Activated T-cell treated with anti-CD3 and anti-CD28 coated beads, Interleukin-2, amount 50 U/mL, for 72 hours (primary cell): ENCODE measurements around the gene GALNT2. TPM values are rescaled to one million over a fixed set of nuclear protein-coding genes. Genes with fewer than 3 reads are reported as not detected.

ENCODE experiments used
- ATAC-seq, 2 donors: fragments of 150-1000 bp; cut with Tn5 transposase; replicated peaks in 1 of 2; 2 replicates each; pipeline ENCODE4 v1.10.0; 2021; ENCODE audit warnings: moderate library complexity in 2 of 2, mild to moderate bottlenecking in 1 of 2
- DNase-seq, 2 donors: peaks; one replicate each; pipeline ENCODE4 v3.0.0; 2021 to 2022; ENCODE audit warnings: mixed read lengths in 1 of 2
- H3K27ac Mint-ChIP-seq: one replicate; pipeline ENCODE4 v1.8.0; 2022; ENCODE audit warnings: mild to moderate bottlenecking, moderate library complexity, mixed read lengths
- H3K27me3 Mint-ChIP-seq: one replicate; pipeline ENCODE4 v1.8.0; 2022; ENCODE audit warnings: low read depth, mixed read lengths
- H3K36me3 Mint-ChIP-seq, 2 donors: one replicate each; pipeline ENCODE4 v1.8.0; 2022; ENCODE audit warnings: mixed read lengths in 2 of 2, mild to moderate bottlenecking in 1 of 2; ENCODE audit not compliant: insufficient read depth in 2 of 2
- H3K4me1 Mint-ChIP-seq: one replicate; pipeline ENCODE4 v1.8.0; 2022; ENCODE audit warnings: low read depth, mixed read lengths
- H3K4me3 Mint-ChIP-seq, 2 donors: one replicate each; pipeline ENCODE4 v1.8.0; 2022; ENCODE audit warnings: mild to moderate bottlenecking in 2 of 2, mixed read lengths in 2 of 2, moderate library complexity in 2 of 2
- H3K9me3 Mint-ChIP-seq, 2 donors: one replicate each; pipeline ENCODE4 v1.8.0; 2022; ENCODE audit warnings: mixed read lengths in 2 of 2
- total RNA-seq, 2 donors: library from RNA; stranded (reverse); gene quantifications; one replicate each; pipeline ENCODE4 v1.2.3, GENCODE V29; 2022

Gene GALNT2
- total RNA-seq, 2 donors from 2014 or later: 50.2 to 67.6 TPM

GRCh38 chr1:230037261-230037660, 29.8 kb upstream of the GALNT2 start:
- ATAC-seq (peak; percentile 73 to 91), DNase-seq (no peak)
- Mint-ChIP-seq H3K4me1 (peaks cover 15% of the 10 kb centered on the region), H3K36me3 (peaks cover 4 to 5% of the 10 kb centered on the region in 2 donors), H3K9me3 (peaks cover 4 to 6% of the 10 kb centered on the region in 2 donors), H3K27me3 (peaks cover 18% of the 10 kb centered on the region), H3K27ac (no peak overlapping the region), H3K4me3 (peak overlapping the region; percentile 21 to 28)

DNA sequence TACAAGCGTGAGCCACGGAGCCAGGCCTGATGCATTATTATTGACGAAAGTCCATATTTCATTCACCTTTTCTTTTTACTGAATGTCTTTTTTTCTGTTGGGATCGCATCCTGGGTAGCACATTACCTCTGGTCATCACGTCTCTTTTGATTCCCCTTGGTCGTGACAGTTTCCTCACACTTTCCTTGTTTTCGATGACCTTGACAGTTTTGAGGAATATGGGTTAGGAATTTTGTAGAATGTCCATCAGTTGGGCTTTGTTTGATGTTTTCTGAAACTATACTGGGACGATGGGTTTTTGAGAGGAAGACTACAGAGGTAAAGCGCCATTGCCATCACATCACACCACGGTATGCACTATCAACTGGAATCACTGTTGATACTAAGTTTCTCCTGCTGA, 26.6 kb upstream of the GALNT2 start:
- no peak for DNase-seq
- Mint-ChIP-seq H3K27me3 (peaks cover 32% of the 10 kb centered on the region), H3K36me3 (peaks cover 4 to 5% of the 10 kb centered on the region in 2 donors), H3K4me3 (no peak overlapping the region), H3K4me1 (peaks cover 15% of the 10 kb centered on the region), H3K27ac (no peak overlapping the region), H3K9me3 (peaks cover 2 to 6% of the 10 kb centered on the region in 2 donors)
- ATAC-seq: no peak

DNA sequence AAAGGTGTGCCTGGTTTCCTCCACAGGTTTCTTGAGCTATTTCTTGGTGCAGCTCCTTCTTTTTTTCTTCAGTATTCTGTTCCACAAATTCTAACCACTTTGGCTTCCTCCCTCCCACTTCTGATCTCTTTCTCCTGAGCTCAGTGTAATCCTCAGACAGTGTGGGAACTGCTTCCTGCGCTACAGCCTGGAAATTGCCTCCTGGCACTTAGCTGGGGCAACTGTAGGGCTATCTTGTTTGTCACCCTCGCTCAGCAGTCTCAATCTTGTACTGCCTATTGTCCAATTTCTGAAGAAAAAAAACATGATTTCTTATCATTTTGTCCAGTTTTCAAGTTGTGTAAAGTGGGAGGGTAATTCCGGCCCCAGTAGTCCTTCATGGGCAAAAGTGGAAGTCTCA, 24.0 kb upstream of the GALNT2 start:
- no peak for DNase-seq
- H3K9me3 Mint-ChIP-seq: no peaks in the 10 kb centered on the region
- no peak overlapping the region for H3K27ac Mint-ChIP-seq
- H3K36me3 Mint-ChIP-seq: no peaks in the 10 kb centered on the region
- no peak overlapping the region for H3K4me3 Mint-ChIP-seq
- no peaks in the 10 kb centered on the region for H3K4me1 Mint-ChIP-seq
- no peak for ATAC-seq
- peaks cover 32% of the 10 kb centered on the region for H3K27me3 Mint-ChIP-seq

GRCh38 chr1:230044729-230045128, 22.3 kb upstream of the GALNT2 start:
- no peak overlapping the region for H3K27ac Mint-ChIP-seq
- H3K4me1 Mint-ChIP-seq: no peaks in the 10 kb centered on the region
- no peak for DNase-seq
- no peak for ATAC-seq
- no peaks in the 10 kb centered on the region for H3K36me3 Mint-ChIP-seq
- H3K27me3 Mint-ChIP-seq: peaks cover 31% of the 10 kb centered on the region
- no peak overlapping the region for H3K4me3 Mint-ChIP-seq
- H3K9me3 Mint-ChIP-seq: no peaks in the 10 kb centered on the region

DNA sequence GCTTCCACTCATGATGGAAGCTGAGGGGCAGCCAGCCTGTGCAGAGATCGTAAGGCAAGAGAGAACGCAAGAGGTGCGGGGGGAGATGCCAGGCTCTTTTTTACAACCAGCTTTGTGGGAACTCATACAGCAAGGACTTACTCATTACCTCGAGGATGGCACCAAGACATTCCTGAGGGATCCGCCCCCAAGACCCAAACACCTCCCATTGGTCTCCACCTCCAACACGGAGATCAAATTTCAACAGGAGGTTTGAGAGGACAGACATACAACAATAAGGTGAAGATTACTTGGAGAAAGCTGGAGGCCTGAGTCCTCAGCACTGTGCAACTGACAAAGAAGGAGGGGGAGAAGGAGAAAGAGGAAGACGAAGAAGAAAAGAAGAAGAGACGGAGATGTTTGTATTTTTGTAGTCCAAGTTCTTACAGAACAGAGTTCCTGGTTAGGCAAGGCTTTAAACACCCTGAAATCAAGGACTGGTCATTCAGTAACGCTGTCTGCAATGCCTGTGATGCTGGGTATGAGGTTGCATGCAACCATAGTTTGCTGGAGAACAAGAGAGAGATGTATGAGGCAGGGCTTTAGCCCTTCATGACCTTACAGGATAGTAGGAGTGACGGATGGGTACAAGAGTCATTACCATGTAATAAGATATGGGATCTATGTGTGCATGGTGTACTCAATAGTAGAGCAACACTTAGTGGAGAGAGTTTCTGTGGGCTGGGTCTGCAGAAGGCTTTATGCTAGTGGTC, 19.7 kb upstream of the GALNT2 start:
- Mint-ChIP-seq H3K36me3 (peaks cover 0 to 2% of the 10 kb centered on the region in 2 donors), H3K4me3 (no peak overlapping the region), H3K27ac (no peak overlapping the region), H3K4me1 (peaks cover 6% of the 10 kb centered on the region), H3K27me3 (peaks cover 22% of the 10 kb centered on the region), H3K9me3 (peaks cover 2 to 3% of the 10 kb centered on the region in 2 donors)
- ATAC-seq (peak in 1 of 2 donors; percentile 21), DNase-seq (no peak)

- DNase-seq: no peak
- ATAC-seq: no peak
- peaks cover 0 to 2% of the 10 kb centered on the region in 2 donors for H3K36me3 Mint-ChIP-seq
- no peak overlapping the region for H3K27ac Mint-ChIP-seq
- H3K4me1 Mint-ChIP-seq: peaks cover 6% of the 10 kb centered on the region
- peaks cover 3 to 6% of the 10 kb centered on the region in 2 donors for H3K9me3 Mint-ChIP-seq
- peaks cover 11% of the 10 kb centered on the region for H3K27me3 Mint-ChIP-seq
- H3K4me3 Mint-ChIP-seq: no peak overlapping the region
Observed at GRCh38 chr1:230048322-230048721, 18.7 kb upstream of the GALNT2 start.

- peaks cover 6% of the 10 kb centered on the region for H3K4me1 Mint-ChIP-seq
- peaks cover 3 to 6% of the 10 kb centered on the region in 2 donors for H3K9me3 Mint-ChIP-seq
- H3K4me3 Mint-ChIP-seq: no peak overlapping the region
- no peak for ATAC-seq
- no peak overlapping the region for H3K27ac Mint-ChIP-seq
- peaks cover 0 to 2% of the 10 kb centered on the region in 2 donors for H3K36me3 Mint-ChIP-seq
- peaks cover 7% of the 10 kb centered on the region for H3K27me3 Mint-ChIP-seq
- DNase-seq: no peak
Observed at GRCh38 chr1:230048922-230049321, 18.1 kb upstream of the GALNT2 start.

DNA sequence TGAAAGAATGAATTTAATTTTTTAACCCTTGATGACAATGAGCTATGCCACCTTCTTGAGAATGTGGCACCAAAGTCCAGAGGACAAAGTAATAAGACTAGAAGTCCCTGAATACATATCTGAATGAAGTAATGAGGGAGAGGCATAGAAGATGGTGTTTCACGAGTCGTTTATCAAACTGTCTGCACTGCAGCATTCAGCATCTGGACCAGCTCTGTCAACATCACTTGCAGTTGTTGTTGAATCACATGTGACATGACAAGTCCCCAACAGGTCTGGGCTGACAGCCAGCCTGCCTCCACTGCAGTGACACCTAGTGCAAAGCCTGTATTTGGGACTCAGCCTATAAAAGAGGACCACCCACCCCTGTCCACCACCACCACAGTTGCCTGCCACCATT, 17.3 kb upstream of the GALNT2 start:
- Mint-ChIP-seq H3K4me3 (no peak overlapping the region), H3K4me1 (peaks cover 6% of the 10 kb centered on the region), H3K9me3 (peaks cover 3 to 6% of the 10 kb centered on the region in 2 donors), H3K36me3 (peaks cover 0 to 2% of the 10 kb centered on the region in 2 donors), H3K27ac (no peak overlapping the region), H3K27me3 (peaks cover 14% of the 10 kb centered on the region)
- ATAC-seq (no peak), DNase-seq (no peak)

GRCh38 chr1:230050973-230051735, 15.9 kb upstream of the GALNT2 start:
- no peak overlapping the region for H3K27ac Mint-ChIP-seq
- DNase-seq (no peak), ATAC-seq (no peak)
- H3K4me1 Mint-ChIP-seq: peaks cover 6% of the 10 kb centered on the region
- H3K36me3 Mint-ChIP-seq: peaks cover 0 to 2% of the 10 kb centered on the region in 2 donors
- H3K27me3 Mint-ChIP-seq: peaks cover 15% of the 10 kb centered on the region
- H3K4me3 Mint-ChIP-seq: peak overlapping the region in 1 of 2 donors; percentile 27
- H3K9me3 Mint-ChIP-seq: peaks cover 3 to 6% of the 10 kb centered on the region in 2 donors

DNA sequence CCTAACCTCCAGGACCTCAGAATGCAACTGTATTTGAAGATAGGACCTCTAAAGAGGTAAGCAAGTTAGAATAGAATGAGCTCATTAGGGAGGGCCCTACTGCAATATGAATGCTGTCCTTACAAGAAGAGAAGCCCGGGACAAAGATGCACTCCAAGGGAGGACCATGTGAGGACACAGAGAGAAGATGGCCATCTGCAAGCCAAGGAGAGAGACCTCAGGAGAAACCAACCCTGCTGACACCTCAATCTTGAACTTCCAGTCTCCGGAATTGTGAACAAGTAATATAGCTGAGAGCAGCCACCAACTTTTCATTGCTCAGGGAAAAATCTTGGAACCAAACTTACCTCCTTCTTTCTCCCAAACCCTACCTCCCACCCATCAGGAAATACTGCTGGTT, 15.0 kb upstream of the GALNT2 start:
- H3K27me3 Mint-ChIP-seq: peaks cover 15% of the 10 kb centered on the region
- H3K36me3 Mint-ChIP-seq: peaks cover 0 to 2% of the 10 kb centered on the region in 2 donors
- H3K27ac Mint-ChIP-seq: no peak overlapping the region
- no peak overlapping the region for H3K4me3 Mint-ChIP-seq
- H3K4me1 Mint-ChIP-seq: peaks cover 6% of the 10 kb centered on the region
- DNase-seq (no peak), ATAC-seq (no peak)
- peaks cover 3 to 6% of the 10 kb centered on the region in 2 donors for H3K9me3 Mint-ChIP-seq

DNA sequence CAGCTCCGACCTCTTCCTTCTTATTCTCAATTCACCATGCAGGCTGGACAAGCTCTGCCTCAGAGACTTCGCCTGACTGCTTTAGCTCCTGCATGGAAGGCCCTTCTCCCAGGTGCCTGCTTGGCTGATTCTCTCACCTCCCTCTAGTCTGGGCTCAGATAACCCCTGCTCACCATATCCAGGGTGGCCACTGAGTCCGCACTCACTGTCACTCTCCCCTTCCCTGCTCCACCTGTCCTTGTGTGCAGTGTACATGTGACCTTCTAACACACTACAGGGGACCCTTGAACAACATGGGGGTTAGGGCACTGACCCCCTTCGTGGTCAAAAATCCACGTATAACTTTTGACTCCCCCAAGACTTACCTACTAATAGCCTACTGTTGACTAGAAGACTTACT, 14.4 kb upstream of the GALNT2 start:
- no peak overlapping the region for H3K4me3 Mint-ChIP-seq
- no peak overlapping the region for H3K27ac Mint-ChIP-seq
- ATAC-seq: no peak
- DNase-seq: no peak
- peaks cover 3 to 6% of the 10 kb centered on the region in 2 donors for H3K9me3 Mint-ChIP-seq
- H3K27me3 Mint-ChIP-seq: peaks cover 15% of the 10 kb centered on the region
- peaks cover 0 to 2% of the 10 kb centered on the region in 2 donors for H3K36me3 Mint-ChIP-seq
- H3K4me1 Mint-ChIP-seq: peaks cover 6% of the 10 kb centered on the region

GRCh38 chr1:230054092-230054749, 12.8 kb upstream of the GALNT2 start:
- DNase-seq (no peak), ATAC-seq (no peak)
- H3K27ac Mint-ChIP-seq: no peak overlapping the region
- H3K4me1 Mint-ChIP-seq: peaks cover 6% of the 10 kb centered on the region
- H3K4me3 Mint-ChIP-seq: no peak overlapping the region
- H3K27me3 Mint-ChIP-seq: peaks cover 12% of the 10 kb centered on the region
- peaks cover 0 to 2% of the 10 kb centered on the region in 2 donors for H3K36me3 Mint-ChIP-seq
- H3K9me3 Mint-ChIP-seq: peaks cover 3 to 6% of the 10 kb centered on the region in 2 donors

GRCh38 chr1:230056098-230056497, 10.9 kb upstream of the GALNT2 start:
- peaks cover 3 to 6% of the 10 kb centered on the region in 2 donors for H3K9me3 Mint-ChIP-seq
- no peak for DNase-seq
- H3K27me3 Mint-ChIP-seq: peaks cover 23% of the 10 kb centered on the region
- peaks cover 0 to 2% of the 10 kb centered on the region in 2 donors for H3K36me3 Mint-ChIP-seq
- H3K4me3 Mint-ChIP-seq: no peak overlapping the region
- ATAC-seq: no peak
- H3K4me1 Mint-ChIP-seq: peaks cover 4% of the 10 kb centered on the region
- no peak overlapping the region for H3K27ac Mint-ChIP-seq
